Measurements from ENCODE around the gene ALX1. TPM values are rescaled to one million over a fixed set of nuclear protein-coding genes. Genes with fewer than 3 reads are reported as not detected.

Gene ALX1
- 0.15 TPM for polyA plus RNA-seq (2013, experiment 1 of 2)
- 0.26 TPM for polyA plus RNA-seq (2013, experiment 2 of 2)

DNA sequence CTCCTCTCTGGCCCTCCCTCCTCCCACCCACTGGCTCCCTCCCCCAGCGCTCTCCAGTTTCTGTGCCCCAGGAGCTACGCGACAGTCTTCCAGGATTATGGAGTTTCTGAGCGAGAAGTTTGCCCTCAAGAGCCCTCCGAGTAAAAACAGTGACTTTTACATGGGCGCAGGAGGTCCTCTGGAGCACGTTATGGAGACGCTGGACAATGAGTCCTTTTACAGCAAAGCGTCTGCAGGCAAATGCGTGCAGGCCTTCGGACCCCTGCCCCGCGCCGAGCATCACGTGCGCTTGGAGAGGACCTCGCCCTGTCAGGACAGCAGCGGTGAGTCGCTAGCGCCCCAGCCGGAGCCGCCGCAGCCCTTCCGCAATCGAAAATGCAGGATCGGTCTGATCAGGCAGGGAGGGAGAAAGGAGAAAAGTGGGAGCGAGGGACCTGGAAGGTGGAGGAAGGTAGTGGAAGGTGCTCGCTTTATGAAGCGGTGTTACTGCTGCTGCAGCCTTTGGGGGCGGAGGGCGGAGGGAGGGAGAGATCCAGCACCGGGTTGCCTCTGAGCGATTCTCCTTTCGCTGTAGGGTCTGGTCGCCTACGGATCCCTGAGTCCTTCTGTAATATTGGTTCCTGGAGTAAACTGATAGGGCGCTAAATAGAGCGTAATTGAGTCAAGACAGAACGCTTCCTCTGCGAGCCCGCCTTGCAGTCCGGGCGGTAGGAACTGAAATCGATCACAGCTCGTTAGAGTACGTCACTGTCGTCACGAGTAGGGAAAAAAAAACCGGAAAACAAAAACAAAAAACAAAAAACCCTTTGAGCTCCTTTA lies at the start of gene ALX1:
Gene ALX1, plus strand, starts transcription at position 56 of the 819 bp plus-strand sequence. Its CDS starts 42 bp downstream, at position 98.
- H3K27ac ChIP-seq (ENCODE audit: low read length, poor library complexity, severe bottlenecking), result no peak within 1 kb of the TSS
- WGBS, result under 1% methylated on average over 44 of the region's 49 CpGs
- peak within 1 kb of the TSS in 1 of 2 experiments; percentile 56 for H3K14ac ChIP-seq (ENCODE audit: low read length in 2 of 2)
- peak; percentile 57 for DNase-seq
- peak within 1 kb of the TSS; percentile 67 for H3K4me2 ChIP-seq (ENCODE audit: low read length, poor library complexity, severe bottlenecking)
- H3K4me1 ChIP-seq (ENCODE audit: control insufficient read depth, insufficient read depth, low read depth, low read length), result peaks cover 13% of the 10 kb centered on the region
- H2AFZ ChIP-seq (ENCODE audit: low read depth, low read length), result no peak within 1 kb of the TSS
- H2BK12ac ChIP-seq (ENCODE audit: low read length in 2 of 2), result no peak within 1 kb of the TSS
- H3K36me3 ChIP-seq (ENCODE audit: control insufficient read depth in 1 of 2, insufficient read depth in 2 of 2, low read depth in 1 of 2, low read length in 2 of 2), result peaks cover 0 to 3% of the 10 kb centered on the region in 2 experiments
- no peak within 1 kb of the TSS for H4K91ac ChIP-seq (ENCODE audit: low read length)
- no peak within 1 kb of the TSS for H2BK5ac ChIP-seq (ENCODE audit: low read depth, low read length, poor library complexity, severe bottlenecking)
- peaks cover 54 to 65% of the 10 kb centered on the region in 2 experiments for H3K27me3 ChIP-seq (ENCODE audit: control insufficient read depth in 1 of 2, insufficient read depth in 1 of 2, low read length in 2 of 2)
- peak within 1 kb of the TSS; percentile 97 for H3K9ac ChIP-seq (ENCODE audit: low read length)
- H2AK5ac ChIP-seq (ENCODE audit: low read length, severe bottlenecking), result no peak within 1 kb of the TSS
- peak within 1 kb of the TSS; percentile 56 to 98 for H3K4me3 ChIP-seq (ENCODE audit: insufficient read depth in 1 of 2, low read depth in 1 of 2, low read length in 2 of 2)
- no peak within 1 kb of the TSS for H4K8ac ChIP-seq (ENCODE audit: low read length)
- no peaks in the 10 kb centered on the region for H3K9me3 ChIP-seq (ENCODE audit: control insufficient read depth, low read length)
- H3K18ac ChIP-seq (ENCODE audit: low read depth in 1 of 2, low read length in 2 of 2), result no peak within 1 kb of the TSS
- H2BK15ac ChIP-seq (ENCODE audit: low read depth, poor library complexity, severe bottlenecking), result peak within 1 kb of the TSS; percentile 4
- H3K79me1 ChIP-seq (replicated peaks; ENCODE audit: low read length, poor library complexity, severe bottlenecking), result no peaks in the 10 kb centered on the region
- no peak within 1 kb of the TSS for H3K4ac ChIP-seq (ENCODE audit: low read depth in 1 of 2, low read length in 2 of 2)
- H3K23ac ChIP-seq (ENCODE audit: low read length in 2 of 2), result no peak within 1 kb of the TSS
- no peak within 1 kb of the TSS for H2BK120ac ChIP-seq (ENCODE audit: low read depth, low read length)

DNA sequence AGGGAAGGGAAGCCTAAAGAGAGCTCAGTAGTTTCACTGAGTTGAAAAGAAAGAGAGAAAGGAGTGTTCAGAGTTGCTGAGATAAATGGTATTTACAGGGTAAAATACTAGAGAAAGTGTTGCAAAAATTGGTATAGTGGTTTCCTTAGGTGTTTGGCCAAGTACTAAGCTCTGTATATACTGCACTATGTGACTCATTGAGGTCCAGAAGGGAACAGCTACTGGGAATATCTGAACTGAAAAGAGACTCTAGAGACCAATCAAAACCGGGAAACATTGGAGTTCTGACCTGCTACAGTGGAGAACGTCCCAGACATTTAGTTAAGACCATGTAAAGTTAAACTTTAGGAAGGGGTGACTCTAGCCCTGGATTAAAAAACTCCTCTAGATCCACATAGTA lies 42.7 kb upstream of the ALX1 start:
- no peak overlapping the region for H2BK12ac ChIP-seq (ENCODE audit: low read length in 2 of 2)
- H3K79me1 ChIP-seq (replicated peaks; ENCODE audit: low read length, poor library complexity, severe bottlenecking), result no peaks in the 10 kb centered on the region
- H2BK15ac ChIP-seq (ENCODE audit: low read depth, poor library complexity, severe bottlenecking), result no peak overlapping the region
- no peak overlapping the region for H3K4me2 ChIP-seq (ENCODE audit: low read length, poor library complexity, severe bottlenecking)
- 70% methylated on average over 2 of the region's 2 CpGs for WGBS
- no peak overlapping the region for H4K8ac ChIP-seq (ENCODE audit: low read length)
- H3K27ac ChIP-seq (ENCODE audit: low read length, poor library complexity, severe bottlenecking), result no peak overlapping the region
- no peak overlapping the region for H2BK120ac ChIP-seq (ENCODE audit: low read depth, low read length)
- no peak overlapping the region for H2AFZ ChIP-seq (ENCODE audit: low read depth, low read length)
- H3K36me3 ChIP-seq (ENCODE audit: control insufficient read depth in 1 of 2, insufficient read depth in 2 of 2, low read depth in 1 of 2, low read length in 2 of 2), result no peaks in the 10 kb centered on the region
- no peak overlapping the region for H4K91ac ChIP-seq (ENCODE audit: low read length)
- no peaks in the 10 kb centered on the region for H3K4me1 ChIP-seq (ENCODE audit: control insufficient read depth, insufficient read depth, low read depth, low read length)
- no peak overlapping the region for H3K18ac ChIP-seq (ENCODE audit: low read depth in 1 of 2, low read length in 2 of 2)
- no peak overlapping the region for H3K14ac ChIP-seq (ENCODE audit: low read length in 2 of 2)
- no peak overlapping the region for H3K9ac ChIP-seq (ENCODE audit: low read length)
- H3K23ac ChIP-seq (ENCODE audit: low read length in 2 of 2), result no peak overlapping the region
- H3K27me3 ChIP-seq (ENCODE audit: control insufficient read depth in 1 of 2, insufficient read depth in 1 of 2, low read length in 2 of 2), result no peaks in the 10 kb centered on the region
- H2BK5ac ChIP-seq (ENCODE audit: low read depth, low read length, poor library complexity, severe bottlenecking), result no peak overlapping the region
- H3K4me3 ChIP-seq (ENCODE audit: insufficient read depth in 1 of 2, low read depth in 1 of 2, low read length in 2 of 2), result no peak overlapping the region
- no peak overlapping the region for H2AK5ac ChIP-seq (ENCODE audit: low read length, severe bottlenecking)
- DNase-seq, result peak; percentile 15
- H3K4ac ChIP-seq (ENCODE audit: low read depth in 1 of 2, low read length in 2 of 2), result no peak overlapping the region
- peaks cover 17% of the 10 kb centered on the region for H3K9me3 ChIP-seq (ENCODE audit: control insufficient read depth, low read length)

DNA sequence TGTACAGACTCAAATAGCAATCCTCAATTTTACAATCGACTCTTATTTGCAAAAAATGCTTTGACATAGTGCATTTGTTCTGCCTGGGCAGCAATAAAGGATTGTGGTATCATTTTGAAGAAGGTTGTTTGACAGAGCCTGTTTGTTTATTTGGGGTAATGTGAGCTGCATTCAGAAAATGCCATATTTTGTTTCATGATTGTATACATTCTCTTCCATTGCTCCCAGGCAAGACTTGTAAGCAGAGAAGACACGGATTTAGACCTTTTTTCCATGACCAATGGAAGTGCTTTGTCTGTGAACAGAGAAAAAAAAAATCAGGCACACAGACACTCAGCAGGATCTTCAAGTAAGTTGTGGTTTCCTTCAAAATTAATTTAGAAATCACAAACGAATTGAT lies 35.5 kb upstream of the ALX1 start:
- Histone ChIP-seq H2AFZ (ENCODE audit: low read depth, low read length) (no peak overlapping the region), H3K14ac (ENCODE audit: low read length in 2 of 2) (no peak overlapping the region), H3K9ac (ENCODE audit: low read length) (no peak overlapping the region), H3K4me3 (ENCODE audit: insufficient read depth in 1 of 2, low read depth in 1 of 2, low read length in 2 of 2) (no peak overlapping the region), H3K4me2 (ENCODE audit: low read length, poor library complexity, severe bottlenecking) (no peak overlapping the region), H3K27ac (ENCODE audit: low read length, poor library complexity, severe bottlenecking) (no peak overlapping the region), H2BK12ac (ENCODE audit: low read length in 2 of 2) (no peak overlapping the region), H3K18ac (ENCODE audit: low read depth in 1 of 2, low read length in 2 of 2) (no peak overlapping the region), H2BK15ac (ENCODE audit: low read depth, poor library complexity, severe bottlenecking) (no peak overlapping the region), H3K79me1 (replicated peaks; ENCODE audit: low read length, poor library complexity, severe bottlenecking) (no peaks in the 10 kb centered on the region), H3K23ac (ENCODE audit: low read length in 2 of 2) (no peak overlapping the region), H4K8ac (ENCODE audit: low read length) (no peak overlapping the region), H3K9me3 (ENCODE audit: control insufficient read depth, low read length) (no peaks in the 10 kb centered on the region), H2BK120ac (ENCODE audit: low read depth, low read length) (no peak overlapping the region), H2BK5ac (ENCODE audit: low read depth, low read length, poor library complexity, severe bottlenecking) (no peak overlapping the region), H3K4ac (ENCODE audit: low read depth in 1 of 2, low read length in 2 of 2) (no peak overlapping the region), H3K27me3 (ENCODE audit: control insufficient read depth in 1 of 2, insufficient read depth in 1 of 2, low read length in 2 of 2) (no peaks in the 10 kb centered on the region), H3K36me3 (ENCODE audit: control insufficient read depth in 1 of 2, insufficient read depth in 2 of 2, low read depth in 1 of 2, low read length in 2 of 2) (no peaks in the 10 kb centered on the region), H3K4me1 (ENCODE audit: control insufficient read depth, insufficient read depth, low read depth, low read length) (no peaks in the 10 kb centered on the region), H4K91ac (ENCODE audit: low read length) (no peak overlapping the region), H2AK5ac (ENCODE audit: low read length, severe bottlenecking) (no peak overlapping the region)
- no peak for DNase-seq
- 80% methylated on average over 1 of the region's 3 CpGs for WGBS

DNA sequence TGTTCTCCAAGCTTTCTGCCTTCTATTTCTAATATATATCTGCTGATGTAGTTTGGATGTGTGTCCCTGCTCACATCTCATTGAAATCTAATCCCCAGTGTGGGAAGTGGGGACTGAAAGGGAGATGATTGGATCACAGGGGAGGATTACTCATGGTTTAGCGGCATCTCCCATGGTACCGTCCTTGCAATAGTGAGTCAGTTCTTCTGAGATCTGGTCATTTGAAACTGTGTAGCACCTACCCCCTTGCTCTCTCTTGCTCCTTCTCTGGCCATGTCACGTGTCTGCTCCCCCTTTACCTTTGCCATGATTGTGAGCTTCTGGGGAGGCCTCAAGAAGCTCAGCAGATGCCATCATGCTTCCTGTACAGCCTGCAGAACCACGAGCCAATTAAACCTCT lies 26.2 kb upstream of the ALX1 start:
- no peak overlapping the region for H2BK5ac ChIP-seq (ENCODE audit: low read depth, low read length, poor library complexity, severe bottlenecking)
- H2BK12ac ChIP-seq (ENCODE audit: low read length in 2 of 2), result no peak overlapping the region
- no peak overlapping the region for H4K8ac ChIP-seq (ENCODE audit: low read length)
- no peak overlapping the region for H3K4me2 ChIP-seq (ENCODE audit: low read length, poor library complexity, severe bottlenecking)
- no peak overlapping the region for H3K9ac ChIP-seq (ENCODE audit: low read length)
- H3K9me3 ChIP-seq (ENCODE audit: control insufficient read depth, low read length), result no peaks in the 10 kb centered on the region
- H3K14ac ChIP-seq (ENCODE audit: low read length in 2 of 2), result no peak overlapping the region
- H3K36me3 ChIP-seq (ENCODE audit: control insufficient read depth in 1 of 2, insufficient read depth in 2 of 2, low read depth in 1 of 2, low read length in 2 of 2), result no peaks in the 10 kb centered on the region
- H4K91ac ChIP-seq (ENCODE audit: low read length), result no peak overlapping the region
- H2BK15ac ChIP-seq (ENCODE audit: low read depth, poor library complexity, severe bottlenecking), result no peak overlapping the region
- no peak for DNase-seq
- WGBS, result 64% methylated on average over 4 of the region's 4 CpGs
- no peak overlapping the region for H3K18ac ChIP-seq (ENCODE audit: low read depth in 1 of 2, low read length in 2 of 2)
- no peaks in the 10 kb centered on the region for H3K79me1 ChIP-seq (replicated peaks; ENCODE audit: low read length, poor library complexity, severe bottlenecking)
- H2AFZ ChIP-seq (ENCODE audit: low read depth, low read length), result no peak overlapping the region
- no peak overlapping the region for H2BK120ac ChIP-seq (ENCODE audit: low read depth, low read length)
- H3K4me3 ChIP-seq (ENCODE audit: insufficient read depth in 1 of 2, low read depth in 1 of 2, low read length in 2 of 2), result no peak overlapping the region
- H3K23ac ChIP-seq (ENCODE audit: low read length in 2 of 2), result no peak overlapping the region
- H3K4me1 ChIP-seq (ENCODE audit: control insufficient read depth, insufficient read depth, low read depth, low read length), result no peaks in the 10 kb centered on the region
- no peak overlapping the region for H2AK5ac ChIP-seq (ENCODE audit: low read length, severe bottlenecking)
- H3K27me3 ChIP-seq (ENCODE audit: control insufficient read depth in 1 of 2, insufficient read depth in 1 of 2, low read length in 2 of 2), result no peaks in the 10 kb centered on the region
- no peak overlapping the region for H3K27ac ChIP-seq (ENCODE audit: low read length, poor library complexity, severe bottlenecking)
- peak overlapping the region in 1 of 2 experiments; percentile 35 for H3K4ac ChIP-seq (ENCODE audit: low read depth in 1 of 2, low read length in 2 of 2)
